Testis (tissue), 3 donors: ENCODE data around the gene VRK1. TPM values are rescaled to one million over a fixed set of nuclear protein-coding genes. Genes with fewer than 3 reads are reported as not detected.

Experiments
- DNase-seq: peaks from one replicate; pipeline ENCODE4 v3.0.0-alpha.2; 2019
- H3K27ac ChIP-seq, 2 donors: fragments of 200-600 bp; sonication (generic); one replicate each; pipeline ENCODE4 v1.5.1; 2019
- H3K27me3 ChIP-seq: fragments of 200-600 bp; sonication (generic); one replicate; pipeline ENCODE4 v1.5.1; 2019
- H3K36me3 ChIP-seq: fragments of 200-600 bp; sonication (generic); one replicate; pipeline ENCODE4 v1.5.1; 2017; ENCODE audit warnings: low read depth; ENCODE audit errors: missing control alignments
- H3K4me1 ChIP-seq: fragments of 200-600 bp; sonication (generic); one replicate; pipeline ENCODE4 v1.5.1; 2019
- H3K4me3 ChIP-seq, 2 donors: fragments of 200-600 bp; sonication (generic); one replicate each; pipeline ENCODE4 v1.5.1; 2017 to 2019
- H3K9me3 ChIP-seq: fragments of 200-600 bp; sonication (generic); one replicate; pipeline ENCODE4 v1.5.1; 2017
- CTCF ChIP-seq, 3 experiments: fragments of 450-650 bp in 2 of 3; fragments of 200-600 bp in 1 of 3; sonication (generic) in 1 of 3; IDR thresholded peaks; one replicate each; pipeline ENCODE4 v1.5.1; 2016 to 2019; ENCODE audit warnings: antibody characterized with exemption in 3 of 3, mild to moderate bottlenecking in 2 of 3, moderate library complexity in 1 of 3
- POLR2A ChIP-seq: fragments of 450-650 bp; IDR thresholded peaks from one replicate; pipeline ENCODE4 v1.6.1; 2017; ENCODE audit warnings: antibody characterized with exemption, mild to moderate bottlenecking, moderate library complexity
- WGBS, 2 donors: methylation state at CpG; one replicate each; pipeline ENCODE4 v1.1.5; 2018; 5-methylcytosine and 5-hydroxymethylcytosine counted together
- intact Hi-C: fragments of 100-400 bp; cut with DNase I; formaldehyde crosslinking; loops from one replicate; pipeline ENCODE4 v1.15.1; 2023; ENCODE audit warnings: low total_unique reads
- polyA plus RNA-seq: library from polyadenylated mRNA; stranded (reverse); fragments of 350-450 nt; fragmentation: Illumina TruSeq; extraction: RNeasy Lipid Tissue Mini Kit (QIAGEN cat#74804); gene quantifications from one replicate; pipeline ENCODE4 v1.2.3, GENCODE V29; 2014; ENCODE audit warnings: low read depth, low replicate concordance; ENCODE audit not compliant: insufficient read depth
- total RNA-seq, 2 donors: library from RNA; depleted of rRNA; stranded (reverse); fragments of >200 nt; gene quantifications; one replicate each; pipeline ENCODE4 v1.2.3, GENCODE V29; 2016

VRK1 gene
- total and polyA plus RNA-seq, 3 donors from 2014 or later, result 44.7 to 52.0 (median 49.2) TPM

- no peak for TF ChIP-seq CTCF (IDR thresholded peaks at IDR 0.05)
- no peak for TF ChIP-seq POLR2A
- Histone ChIP-seq H3K4me1 (no peaks in the 10 kb centered on the region), H3K27ac (no peak overlapping the region), H3K4me3 (no peak overlapping the region), H3K9me3 (no peaks in the 10 kb centered on the region), H3K27me3 (no peaks in the 10 kb centered on the region), H3K36me3 (no peaks in the 10 kb centered on the region)
- DNase-seq, result no peak
- intact Hi-C loops, result no loop called here
- WGBS, 2 donors, result 80 to 84% methylated on average over 10 of the region's 10 CpGs
Measured at GRCh38 chr14:96783043-96783914, 13.9 kb upstream of the VRK1 start.

GRCh38 chr14:96783915-96784224 is 13.3 kb upstream of the VRK1 start:
- Histone ChIP-seq H3K4me1 (no peaks in the 10 kb centered on the region), H3K9me3 (no peaks in the 10 kb centered on the region), H3K27ac (no peak overlapping the region), H3K4me3 (no peak overlapping the region), H3K36me3 (no peaks in the 10 kb centered on the region), H3K27me3 (no peaks in the 10 kb centered on the region)
- DNase-seq, result no peak
- intact Hi-C loops, result no loop called here
- no peak for TF ChIP-seq CTCF (IDR thresholded peaks at IDR 0.05)
- TF ChIP-seq POLR2A, result no peak
- WGBS, 2 donors, result 77 to 84% methylated on average over 4 of the region's 4 CpGs

- Histone ChIP-seq H3K27ac (no peak overlapping the region), H3K4me1 (peaks cover 3% of the 10 kb centered on the region), H3K9me3 (no peaks in the 10 kb centered on the region), H3K36me3 (no peaks in the 10 kb centered on the region), H3K4me3 (no peak overlapping the region), H3K27me3 (no peaks in the 10 kb centered on the region)
- DNase-seq, result no peak
- TF ChIP-seq POLR2A (no peak), CTCF (IDR thresholded peaks at IDR 0.05) (no peak)
- intact Hi-C loops, result no loop called here
- 53 to 59% methylated on average over 3 of the region's 3 CpGs for WGBS, 2 donors
Measured at GRCh38 chr14:96790186-96790585, 7.0 kb upstream of the VRK1 start.

DNA sequence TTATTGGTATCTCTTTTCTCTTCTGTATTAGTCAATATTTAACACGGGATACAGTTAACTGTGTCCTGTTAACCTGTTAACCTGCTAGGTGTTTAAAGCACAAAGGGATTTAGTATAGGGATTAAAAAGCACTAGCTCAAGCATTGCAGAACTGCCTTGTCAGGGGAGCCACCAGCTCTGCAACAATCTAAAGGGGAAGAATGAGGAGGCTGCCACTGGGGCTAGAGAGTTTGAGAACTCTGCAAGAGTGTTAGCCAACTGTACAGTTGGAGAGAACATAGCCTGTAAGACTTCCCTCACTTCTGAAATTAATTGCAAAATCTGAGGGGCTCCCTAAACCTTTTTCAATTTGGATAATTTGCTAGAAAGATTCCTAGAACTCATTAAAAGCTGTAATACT is 6.5 kb upstream of the VRK1 start:
- no peak for TF ChIP-seq CTCF (IDR thresholded peaks at IDR 0.05)
- no peak for TF ChIP-seq POLR2A
- Histone ChIP-seq H3K9me3 (no peaks in the 10 kb centered on the region), H3K27ac (no peak overlapping the region), H3K4me1 (peaks cover 3% of the 10 kb centered on the region), H3K36me3 (no peaks in the 10 kb centered on the region), H3K27me3 (no peaks in the 10 kb centered on the region), H3K4me3 (no peak overlapping the region)
- no peak for DNase-seq
- intact Hi-C loops, result no loop called here
- whole genome bisulfite sequencing, 2 donors, result 89 to 95% methylated on average over 1 of the region's 1 CpG

- 74 to 78% methylated on average over 5 of the region's 5 CpGs for WGBS, 2 donors
- no peak overlapping the region for H3K27ac ChIP-seq
- no peaks in the 10 kb centered on the region for H3K36me3 ChIP-seq
- H3K4me3 ChIP-seq, result no peak overlapping the region
- no peaks in the 10 kb centered on the region for H3K27me3 ChIP-seq
- DNase-seq, result no peak
- intact Hi-C loops, result no loop called here
- no peaks in the 10 kb centered on the region for H3K9me3 ChIP-seq
- peaks cover 3% of the 10 kb centered on the region for H3K4me1 ChIP-seq
- TF ChIP-seq CTCF (IDR thresholded peaks at IDR 0.05) (no peak), POLR2A (no peak)
Measured at GRCh38 chr14:96792003-96792402, 5.2 kb upstream of the VRK1 start.
